Measurements from ENCODE around the gene JARID2.

JARID2 gene

GRCh38 chr6:15254070-15254975 is 8.5 kb downstream of the JARID2 start:
- Mint-ChIP-seq H3K36me3 (peaks cover 14% of the 10 kb centered on the region), H3K4me1 (ENCODE audit: low read depth) (peaks cover 97% of the 10 kb centered on the region), H3K4me3 (peak overlapping the region; percentile 14), H3K27ac (peak overlapping the region; percentile 79), H3K27me3 (no peaks in the 10 kb centered on the region), H3K9me3 (ENCODE audit: low read depth) (no peaks in the 10 kb centered on the region)

GRCh38 chr6:15255481-15255880 is 9.6 kb downstream of the JARID2 start:
- peak overlapping the region; percentile 47 for H3K27ac Mint-ChIP-seq
- peak overlapping the region; percentile 12 for H3K4me3 Mint-ChIP-seq
- H3K4me1 Mint-ChIP-seq (ENCODE audit: low read depth) = peaks cover 97% of the 10 kb centered on the region
- H3K36me3 Mint-ChIP-seq = peaks cover 14% of the 10 kb centered on the region
- no peaks in the 10 kb centered on the region for H3K9me3 Mint-ChIP-seq (ENCODE audit: low read depth)
- H3K27me3 Mint-ChIP-seq = no peaks in the 10 kb centered on the region

GRCh38 chr6:15255909-15256395 is 10.1 kb downstream of the JARID2 start:
- H3K36me3 Mint-ChIP-seq = peaks cover 16% of the 10 kb centered on the region
- H3K9me3 Mint-ChIP-seq (ENCODE audit: low read depth) = no peaks in the 10 kb centered on the region
- H3K4me3 Mint-ChIP-seq = no peak overlapping the region
- peaks cover 97% of the 10 kb centered on the region for H3K4me1 Mint-ChIP-seq (ENCODE audit: low read depth)
- no peak overlapping the region for H3K27ac Mint-ChIP-seq
- no peaks in the 10 kb centered on the region for H3K27me3 Mint-ChIP-seq

GRCh38 chr6:15256538-15257271 is 10.8 kb downstream of the JARID2 start:
- no peaks in the 10 kb centered on the region for H3K27me3 Mint-ChIP-seq
- H3K4me1 Mint-ChIP-seq (ENCODE audit: low read depth) = peaks cover 96% of the 10 kb centered on the region
- peaks cover 17% of the 10 kb centered on the region for H3K36me3 Mint-ChIP-seq
- H3K9me3 Mint-ChIP-seq (ENCODE audit: low read depth) = no peaks in the 10 kb centered on the region
- peak overlapping the region; percentile 67 for H3K27ac Mint-ChIP-seq
- peak overlapping the region; percentile 8 for H3K4me3 Mint-ChIP-seq

GRCh38 chr6:15257357-15258132 is 11.7 kb downstream of the JARID2 start:
- H3K27ac Mint-ChIP-seq = peak overlapping the region; percentile 17
- peak overlapping the region; percentile 14 for H3K4me3 Mint-ChIP-seq
- no peaks in the 10 kb centered on the region for H3K9me3 Mint-ChIP-seq (ENCODE audit: low read depth)
- no peaks in the 10 kb centered on the region for H3K27me3 Mint-ChIP-seq
- H3K4me1 Mint-ChIP-seq (ENCODE audit: low read depth) = peaks cover 90% of the 10 kb centered on the region
- peaks cover 19% of the 10 kb centered on the region for H3K36me3 Mint-ChIP-seq

GRCh38 chr6:15259766-15260098 is 13.9 kb downstream of the JARID2 start:
- Mint-ChIP-seq H3K36me3 (peaks cover 14% of the 10 kb centered on the region), H3K27me3 (no peaks in the 10 kb centered on the region), H3K27ac (peak overlapping the region; percentile 72), H3K4me3 (no peak overlapping the region), H3K9me3 (ENCODE audit: low read depth) (no peaks in the 10 kb centered on the region), H3K4me1 (ENCODE audit: low read depth) (peaks cover 88% of the 10 kb centered on the region)

GRCh38 chr6:15260099-15260821 is 14.4 kb downstream of the JARID2 start:
- Mint-ChIP-seq H3K27me3 (no peaks in the 10 kb centered on the region), H3K9me3 (ENCODE audit: low read depth) (no peaks in the 10 kb centered on the region), H3K36me3 (peaks cover 14% of the 10 kb centered on the region), H3K4me1 (ENCODE audit: low read depth) (peaks cover 89% of the 10 kb centered on the region), H3K4me3 (no peak overlapping the region), H3K27ac (peak overlapping the region; percentile 72)

- Mint-ChIP-seq H3K27me3 (no peaks in the 10 kb centered on the region), H3K4me3 (peak overlapping the region; percentile 79), H3K4me1 (ENCODE audit: low read depth) (peaks cover 90% of the 10 kb centered on the region), H3K36me3 (peaks cover 9% of the 10 kb centered on the region), H3K9me3 (ENCODE audit: low read depth) (no peaks in the 10 kb centered on the region), H3K27ac (peak overlapping the region; percentile 37)
Observed at GRCh38 chr6:15263780-15264374, 18.0 kb downstream of the JARID2 start.

GRCh38 chr6:15264412-15264811 is 18.5 kb downstream of the JARID2 start:
- peaks cover 9% of the 10 kb centered on the region for H3K36me3 Mint-ChIP-seq
- H3K4me1 Mint-ChIP-seq (ENCODE audit: low read depth) = peaks cover 90% of the 10 kb centered on the region
- no peaks in the 10 kb centered on the region for H3K27me3 Mint-ChIP-seq
- H3K9me3 Mint-ChIP-seq (ENCODE audit: low read depth) = no peaks in the 10 kb centered on the region
- peak overlapping the region; percentile 37 for H3K27ac Mint-ChIP-seq
- H3K4me3 Mint-ChIP-seq = peak overlapping the region; percentile 79

- Mint-ChIP-seq H3K36me3 (peaks cover 9% of the 10 kb centered on the region), H3K4me1 (ENCODE audit: low read depth) (peaks cover 89% of the 10 kb centered on the region), H3K27me3 (no peaks in the 10 kb centered on the region), H3K9me3 (ENCODE audit: low read depth) (no peaks in the 10 kb centered on the region), H3K27ac (peak overlapping the region; percentile 34), H3K4me3 (peak overlapping the region; percentile 79)
Observed at GRCh38 chr6:15264902-15265761, 19.3 kb downstream of the JARID2 start.

- Mint-ChIP-seq H3K9me3 (ENCODE audit: low read depth) (no peaks in the 10 kb centered on the region), H3K4me1 (ENCODE audit: low read depth) (peaks cover 85% of the 10 kb centered on the region), H3K36me3 (peaks cover 9% of the 10 kb centered on the region), H3K4me3 (peak overlapping the region; percentile 52), H3K27me3 (no peaks in the 10 kb centered on the region), H3K27ac (peak overlapping the region; percentile 1)
Observed at GRCh38 chr6:15265787-15266186, 19.9 kb downstream of the JARID2 start.

GRCh38 chr6:15266423-15266996 is 20.6 kb downstream of the JARID2 start:
- Mint-ChIP-seq H3K9me3 (ENCODE audit: low read depth) (no peaks in the 10 kb centered on the region), H3K27me3 (no peaks in the 10 kb centered on the region), H3K4me1 (ENCODE audit: low read depth) (peaks cover 84% of the 10 kb centered on the region), H3K36me3 (peaks cover 8% of the 10 kb centered on the region), H3K4me3 (peak overlapping the region; percentile 52), H3K27ac (peak overlapping the region; percentile 52)

- Mint-ChIP-seq H3K4me3 (peak overlapping the region; percentile 23), H3K4me1 (ENCODE audit: low read depth) (peaks cover 86% of the 10 kb centered on the region), H3K27ac (no peak overlapping the region)
Observed at GRCh38 chr6:15267221-15267620, 21.4 kb downstream of the JARID2 start.

More at GRCh38 chr6:15267221-15267620, 21.4 kb downstream of the JARID2 start:
- peaks cover 6% of the 10 kb centered on the region for H3K36me3 Mint-ChIP-seq
- no peaks in the 10 kb centered on the region for H3K9me3 Mint-ChIP-seq (ENCODE audit: low read depth)
- H3K27me3 Mint-ChIP-seq = no peaks in the 10 kb centered on the region

Measured in activated naive CD8-positive, alpha-beta T cell (primary cell).